NCI-H2107 treated with DMSO at 0.1 percent for 48 hours (cell line): ENCODE measurements around the gene MACROD1.
"Not testable (repeated sequence)": the region's sequence is repeated elsewhere in the genome, so short reads cannot be mapped to it uniquely, and the experiment has no call there.

ENCODE experiments used
- DNase-seq: peaks from one replicate; lab custom pipeline; 2025; ENCODE audit not compliant: unreplicated experiment; lab: John Stamatoyannopoulos, UW

The MACROD1 gene

DNA sequence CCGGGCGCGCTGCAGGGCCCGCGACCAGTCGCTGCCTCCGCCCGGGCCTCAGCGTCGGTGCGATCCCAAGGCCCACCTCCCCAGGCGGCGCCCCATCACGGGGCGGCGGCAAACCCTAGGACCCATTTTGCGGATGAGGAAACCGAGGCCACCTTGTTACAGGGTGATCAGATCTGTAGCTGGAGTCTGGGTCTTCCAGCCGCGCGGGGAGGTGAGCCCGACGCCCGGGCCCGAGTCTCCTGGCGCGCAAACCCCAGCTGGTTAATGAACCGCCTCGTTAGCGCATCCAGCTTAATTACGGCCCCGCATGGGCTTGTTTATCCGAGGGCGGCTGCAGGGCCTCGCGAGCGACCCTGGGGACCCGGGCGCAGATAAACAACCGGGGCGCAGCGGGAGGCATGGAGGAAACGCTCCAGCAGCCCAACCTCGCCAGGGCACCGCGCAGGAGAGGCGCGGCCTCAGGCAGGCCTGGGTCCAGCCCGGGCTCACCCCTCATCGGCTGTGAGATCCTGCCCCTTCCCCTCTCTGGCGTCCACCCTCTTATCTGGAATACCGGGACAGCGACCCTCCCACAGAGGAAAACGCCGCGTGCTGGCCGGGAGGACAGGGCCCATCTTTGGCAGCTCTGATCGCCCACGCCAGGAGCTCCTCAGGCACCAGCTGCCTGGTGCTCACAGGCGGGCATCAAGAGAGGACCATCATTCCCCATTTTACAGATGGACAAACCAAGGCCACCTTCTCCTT, 165.0 kb downstream of the MACROD1 start:
- DNase-seq = no peak

DNA sequence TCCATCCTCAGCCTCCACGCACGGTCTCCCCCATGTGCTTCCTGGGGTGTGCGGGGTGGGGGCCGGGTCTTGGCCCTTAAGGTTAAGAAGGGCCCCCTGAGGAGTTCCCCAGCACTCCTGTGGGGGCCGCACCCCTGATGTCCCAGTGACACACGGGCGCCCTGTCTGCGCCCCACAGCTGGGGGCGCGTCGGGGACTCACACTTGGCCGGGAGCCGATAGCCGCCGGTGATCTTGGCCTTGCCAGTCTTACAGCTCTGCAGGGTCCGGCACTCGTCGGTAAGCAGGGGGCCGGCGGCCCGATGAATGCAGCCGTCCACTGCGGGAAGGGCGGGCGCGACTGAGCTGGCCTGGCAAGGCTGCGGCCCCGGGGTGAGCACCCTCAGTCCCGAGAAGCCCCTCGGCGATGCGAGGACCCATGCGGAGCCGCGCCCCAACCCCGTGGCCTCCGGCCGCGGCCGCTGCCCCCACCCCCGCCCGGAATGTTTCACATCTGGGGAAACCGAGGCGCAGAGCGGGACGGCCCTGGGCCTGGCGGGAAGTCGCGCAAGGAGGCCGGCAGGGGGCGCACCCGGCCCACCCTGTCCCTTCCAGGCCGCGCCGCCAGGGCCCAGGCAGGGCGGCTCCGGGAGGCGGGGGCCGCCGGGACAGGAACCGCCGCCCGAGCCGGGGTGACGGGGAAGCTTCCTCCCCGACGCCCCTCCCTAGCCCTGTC, 165.7 kb downstream of the MACROD1 start:
- no peak for DNase-seq

DNA sequence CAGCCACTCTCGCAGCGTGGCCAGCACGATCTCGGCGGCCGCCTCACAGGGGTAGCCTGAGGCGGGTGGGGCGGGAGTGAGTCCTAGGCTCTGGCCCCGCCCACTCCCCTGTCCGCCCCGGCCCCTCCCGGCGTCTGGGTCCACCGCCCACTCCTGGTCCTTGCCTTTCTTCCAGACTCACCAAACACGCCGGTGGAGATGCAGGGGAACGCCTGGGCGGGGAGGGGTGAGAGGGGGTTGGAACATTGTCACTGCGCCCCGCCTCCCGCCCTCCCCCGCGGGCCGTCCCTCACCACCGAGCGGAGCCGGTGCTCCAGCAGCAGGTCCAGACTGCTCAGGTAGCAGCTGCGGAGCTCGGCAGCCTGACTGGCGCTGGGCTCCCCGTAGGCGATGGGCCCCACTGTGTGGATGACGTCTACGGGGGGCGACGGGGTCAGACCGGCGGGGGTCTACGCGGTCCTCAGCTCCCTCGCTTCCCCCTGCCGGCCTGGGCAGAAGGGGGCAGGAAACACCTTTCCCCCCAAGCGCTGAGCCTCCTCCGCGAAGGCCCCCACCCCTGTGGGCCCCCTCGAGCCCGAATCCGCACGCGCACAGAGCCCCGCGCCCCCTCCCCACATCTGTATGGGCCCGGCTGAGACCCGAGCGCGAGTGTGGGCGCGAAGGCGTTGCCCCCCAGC, 166.4 kb downstream of the MACROD1 start:
- no peak for DNase-seq

DNA sequence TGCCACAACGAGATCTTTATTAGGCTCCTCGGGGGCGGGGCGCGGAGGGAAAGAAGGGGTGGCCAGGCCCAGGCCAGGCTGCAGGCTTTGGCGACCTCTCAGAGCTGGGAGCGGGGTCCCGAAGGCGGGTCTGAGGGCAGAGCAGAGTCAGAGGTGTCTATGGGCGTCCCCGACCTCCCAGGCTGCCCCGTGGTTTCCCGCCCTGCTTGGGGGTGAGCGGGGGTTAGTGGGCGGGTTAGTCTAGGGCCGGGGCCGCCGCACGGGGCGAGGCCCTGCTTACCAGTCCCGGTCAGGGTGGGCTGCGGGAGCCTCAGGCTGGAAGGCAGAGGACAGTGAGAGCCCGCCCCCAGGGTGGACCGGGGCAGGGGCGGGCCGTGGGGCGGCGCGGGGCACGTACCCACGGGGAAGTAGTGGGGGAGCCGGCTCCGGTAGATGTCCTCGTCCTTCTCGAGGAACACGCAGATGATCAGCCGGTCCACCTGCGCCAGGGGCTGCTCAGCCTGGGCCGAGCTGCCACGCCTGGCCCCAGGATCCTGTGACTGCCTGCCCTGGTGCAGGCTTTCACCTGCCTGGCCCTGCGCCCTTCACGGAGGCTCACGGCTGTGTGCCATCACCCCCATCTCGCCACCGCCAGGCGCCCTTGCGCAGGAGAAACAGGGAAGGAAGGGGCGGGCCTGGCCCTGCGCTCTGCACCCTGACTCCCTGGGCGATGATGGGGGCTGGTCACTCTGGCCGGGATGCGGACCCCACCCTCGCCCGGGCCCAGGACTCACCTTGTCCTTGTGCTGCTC, 167.2 kb downstream of the MACROD1 start:
- no peak for DNase-seq

DNA sequence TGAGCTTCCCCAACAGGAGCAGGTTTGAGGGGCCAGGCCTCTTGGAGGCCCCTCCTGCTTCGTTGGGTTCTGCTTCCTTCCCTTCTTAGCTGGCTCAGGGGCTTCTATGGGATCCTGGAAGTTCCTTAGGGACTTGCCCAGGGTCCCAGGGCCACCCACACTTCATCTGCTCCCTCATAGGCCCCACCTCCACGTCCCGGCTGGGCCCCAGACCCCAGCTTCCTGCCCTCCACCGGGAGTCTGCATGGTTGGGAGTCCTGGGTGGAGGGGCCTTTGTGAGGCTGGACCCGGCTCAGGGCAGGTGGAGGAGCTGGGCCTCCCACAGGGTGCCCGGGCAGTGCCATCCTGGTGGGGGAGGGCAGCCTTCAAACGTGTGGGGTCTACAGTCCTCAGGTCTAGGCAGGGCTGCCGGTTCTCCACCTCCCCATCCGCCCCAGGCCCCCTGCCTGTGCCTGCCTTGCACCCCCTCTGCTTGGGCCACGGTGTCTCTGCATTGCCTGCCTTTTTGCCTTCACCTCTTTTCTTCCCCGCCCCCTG, 168.0 kb downstream of the MACROD1 start:
- DNase-seq = no peak

DNA sequence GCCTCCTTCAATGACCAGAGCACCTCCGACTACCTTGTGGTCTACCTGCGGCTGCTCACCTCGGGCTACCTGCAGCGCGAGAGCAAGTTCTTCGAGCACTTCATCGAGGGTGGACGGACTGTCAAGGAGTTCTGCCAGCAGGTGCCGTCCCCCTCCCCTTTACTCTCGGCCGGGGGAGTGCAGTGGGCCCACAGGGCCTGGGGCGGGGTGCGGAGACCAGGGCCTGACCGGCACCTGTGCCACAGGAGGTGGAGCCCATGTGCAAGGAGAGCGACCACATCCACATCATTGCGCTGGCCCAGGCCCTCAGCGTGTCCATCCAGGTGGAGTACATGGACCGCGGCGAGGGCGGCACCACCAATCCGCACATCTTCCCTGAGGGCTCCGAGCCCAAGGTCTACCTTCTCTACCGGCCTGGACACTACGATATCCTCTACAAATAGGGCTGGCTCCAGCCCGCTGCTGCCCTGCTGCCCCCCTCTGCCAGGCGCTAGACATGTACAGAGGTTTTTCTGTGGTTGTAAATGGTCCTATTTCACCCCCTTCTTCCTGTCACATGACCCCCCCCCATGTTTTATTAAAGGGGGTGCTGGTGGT, 168.7 kb downstream of the MACROD1 start:
- no peak for DNase-seq

DNA sequence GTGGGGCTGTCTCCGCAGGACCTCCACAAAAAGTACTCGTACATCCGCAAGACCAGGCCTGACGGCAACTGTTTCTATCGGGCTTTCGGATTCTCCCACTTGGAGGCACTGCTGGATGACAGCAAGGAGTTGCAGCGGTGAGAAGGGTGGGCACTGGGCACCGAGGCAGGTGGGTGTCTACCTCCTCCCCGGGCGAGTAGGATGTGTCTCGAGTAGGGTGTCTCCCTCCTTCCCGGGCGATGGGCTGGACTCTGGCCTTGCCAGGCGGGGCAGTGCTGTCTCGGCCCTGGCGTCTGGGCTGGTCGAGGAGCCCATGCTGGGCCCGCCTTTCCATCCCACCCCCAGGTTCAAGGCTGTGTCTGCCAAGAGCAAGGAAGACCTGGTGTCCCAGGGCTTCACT, 169.4 kb downstream of the MACROD1 start:
- DNase-seq = no peak

DNA sequence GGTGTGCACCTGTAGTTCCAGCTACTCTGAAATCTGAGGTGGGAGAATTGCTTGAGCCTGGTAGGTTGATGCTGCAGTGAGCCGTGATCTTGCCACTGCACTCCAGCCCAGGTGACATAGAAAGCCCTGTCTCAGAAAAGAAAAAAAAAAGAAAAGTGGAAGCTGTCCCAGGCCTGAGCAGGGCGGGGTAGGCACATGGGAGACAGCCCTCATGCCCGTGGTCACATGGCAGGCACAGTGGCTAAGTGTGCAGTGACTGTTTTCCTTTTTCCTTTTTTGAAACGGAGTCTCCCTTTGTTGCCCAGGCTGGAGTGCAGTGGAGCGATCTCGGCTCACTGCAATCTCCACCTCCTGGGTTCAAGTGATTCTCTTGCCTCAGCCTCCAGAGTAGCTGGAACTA, 171.9 kb downstream of the MACROD1 start:
- no peak for DNase-seq

DNA sequence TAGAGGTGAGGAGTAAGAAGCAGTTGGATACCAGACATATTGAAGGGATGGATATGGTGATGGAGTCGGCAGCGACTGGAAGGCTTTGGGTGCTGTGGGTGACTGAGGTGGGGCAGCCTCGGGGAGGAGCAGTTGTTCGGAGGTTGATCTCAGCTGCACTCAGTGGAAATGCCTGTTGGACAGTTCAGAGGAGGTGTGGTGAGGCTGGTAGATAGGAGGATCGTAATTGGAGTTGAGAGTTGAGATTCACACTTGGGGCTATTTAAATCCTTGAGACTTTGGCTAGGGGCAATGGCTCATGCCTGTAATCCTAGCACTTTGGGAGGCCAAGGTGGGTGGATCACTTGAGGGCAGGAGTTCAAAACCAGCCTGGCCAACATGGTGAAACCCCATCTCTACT, 172.8 kb downstream of the MACROD1 start:
- no peak for DNase-seq

DNA sequence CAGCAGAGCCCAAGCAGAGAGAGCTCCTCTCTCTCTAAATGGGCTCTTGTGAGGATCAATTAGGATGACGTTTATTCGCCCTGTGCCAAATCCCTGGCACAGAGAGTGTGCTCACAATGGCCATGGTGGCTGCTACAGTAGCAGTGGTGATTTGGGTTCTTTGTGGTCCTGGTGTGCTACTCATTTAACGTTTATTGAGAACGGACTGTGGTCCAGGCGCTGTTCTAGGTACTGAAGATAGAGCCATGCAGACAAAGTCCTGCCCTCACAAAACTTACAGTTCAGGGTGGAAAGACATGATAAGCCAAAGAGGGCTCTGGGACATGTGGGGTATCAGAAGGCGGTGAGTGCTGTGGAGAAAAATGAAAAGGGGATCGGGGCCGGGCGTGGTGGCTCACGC, 174.4 kb downstream of the MACROD1 start:
- DNase-seq = no peak

DNA sequence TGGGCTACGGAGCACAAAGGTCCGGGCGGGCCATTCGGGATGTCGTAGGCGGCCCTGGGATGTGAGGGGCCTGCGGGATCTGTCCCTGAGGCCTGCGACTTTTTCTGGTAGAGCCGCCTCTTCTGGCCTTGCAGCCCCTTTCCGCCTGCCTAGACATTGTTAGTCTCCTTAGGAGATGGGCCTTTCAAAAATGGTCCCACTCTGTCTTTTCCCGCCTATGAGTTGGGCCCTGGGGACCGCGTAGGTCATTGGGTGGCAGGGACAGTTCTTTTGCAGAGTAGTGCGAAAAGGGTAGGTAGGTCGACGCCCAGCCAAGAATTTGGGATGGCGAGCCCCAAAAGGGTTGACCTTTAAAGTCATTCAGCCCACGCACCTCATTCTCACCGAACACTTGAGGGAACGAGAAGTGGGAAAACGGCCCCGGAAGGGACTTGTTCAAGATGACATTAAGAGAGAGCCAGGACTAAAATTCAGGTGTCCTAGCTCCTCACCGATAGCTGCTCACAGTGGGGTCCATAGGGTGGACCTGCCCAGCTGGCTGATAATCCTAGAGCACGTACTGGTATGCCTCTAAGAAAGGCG, 178.9 kb downstream of the MACROD1 start:
- no peak for DNase-seq

DNA sequence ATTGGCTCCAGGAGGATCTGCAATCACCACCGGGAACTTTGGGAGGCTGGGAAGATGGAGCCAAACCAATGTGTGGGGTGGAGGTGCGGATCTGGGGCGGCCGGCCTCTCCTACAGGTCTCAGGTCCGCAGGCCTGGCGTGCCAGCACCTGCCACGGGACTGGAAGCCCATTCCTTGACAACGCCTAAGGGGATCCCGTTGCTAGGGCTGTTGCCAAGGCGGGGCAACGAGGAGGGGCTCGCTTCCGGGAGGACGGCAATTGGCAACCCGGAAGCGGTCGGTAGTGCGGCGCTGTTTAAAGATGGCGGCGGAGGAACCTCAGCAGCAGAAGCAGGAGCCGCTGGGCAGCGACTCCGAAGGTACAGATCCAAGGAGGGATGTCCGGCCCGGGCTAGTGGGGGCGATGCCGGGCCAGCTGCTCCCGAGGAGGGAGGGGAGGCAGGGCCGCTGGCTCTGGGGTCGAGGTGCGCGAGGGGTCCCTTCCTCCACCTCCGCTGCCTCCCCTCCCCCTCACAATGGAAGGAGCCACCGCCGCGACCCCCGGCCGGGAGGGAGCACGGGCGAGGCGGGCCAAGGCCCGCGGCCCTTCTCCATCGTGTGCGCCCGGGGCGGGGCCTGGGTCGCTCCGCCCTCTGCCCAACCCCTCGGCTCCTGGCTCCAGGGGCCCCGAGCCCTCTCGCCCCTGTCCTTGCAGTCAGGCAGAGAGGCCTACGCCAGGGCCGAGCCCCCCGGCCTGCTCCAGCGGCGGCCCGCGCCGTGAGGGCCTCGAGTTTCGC, 179.6 kb downstream of the MACROD1 start, which contains the start of gene OTUB1:
Gene OTUB1 (plus strand): TSS at position 283 of the 776 bp plus-strand sequence. CDS start 19 bp downstream, at position 302.
- peak; percentile 86 for DNase-seq

DNA sequence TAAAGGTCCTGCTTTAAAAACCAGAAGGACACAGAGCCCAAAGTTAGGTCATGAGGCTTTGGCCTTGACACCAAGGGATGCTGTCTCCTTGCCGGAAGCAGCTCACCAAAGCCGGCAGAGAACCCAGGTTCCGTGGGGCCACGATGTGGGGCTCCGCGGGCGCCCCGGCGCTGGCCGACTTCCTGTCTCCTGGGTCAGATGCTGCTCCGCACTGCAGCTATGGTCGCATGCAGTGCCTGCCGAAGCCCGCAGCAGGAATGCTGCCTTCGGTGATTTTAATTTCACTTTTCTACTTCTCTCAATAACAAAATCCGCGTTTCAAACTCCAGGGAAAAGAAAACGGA, 180.1 kb downstream of the MACROD1 start:
- DNase-seq = no peak

DNA sequence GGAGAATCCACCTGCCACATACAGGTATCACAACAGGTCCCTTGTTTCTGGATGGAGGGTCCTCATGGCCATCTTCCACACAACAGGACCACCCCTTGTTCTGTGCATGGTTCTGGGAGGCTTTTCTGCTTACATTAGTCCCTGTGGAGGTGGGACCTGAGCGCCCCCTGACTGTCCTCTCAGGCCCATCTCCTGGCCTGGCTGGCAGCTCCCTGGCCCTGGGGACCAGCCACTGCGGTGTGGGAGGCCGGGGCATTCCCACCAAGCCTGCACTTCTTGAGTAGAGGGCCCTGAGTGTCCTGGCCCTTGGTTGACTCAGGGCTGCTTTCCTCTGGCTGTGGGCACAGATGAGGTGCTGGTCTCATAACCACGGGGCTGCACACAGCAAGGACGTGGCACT, 186.5 kb downstream of the MACROD1 start:
- DNase-seq = no peak

DNA sequence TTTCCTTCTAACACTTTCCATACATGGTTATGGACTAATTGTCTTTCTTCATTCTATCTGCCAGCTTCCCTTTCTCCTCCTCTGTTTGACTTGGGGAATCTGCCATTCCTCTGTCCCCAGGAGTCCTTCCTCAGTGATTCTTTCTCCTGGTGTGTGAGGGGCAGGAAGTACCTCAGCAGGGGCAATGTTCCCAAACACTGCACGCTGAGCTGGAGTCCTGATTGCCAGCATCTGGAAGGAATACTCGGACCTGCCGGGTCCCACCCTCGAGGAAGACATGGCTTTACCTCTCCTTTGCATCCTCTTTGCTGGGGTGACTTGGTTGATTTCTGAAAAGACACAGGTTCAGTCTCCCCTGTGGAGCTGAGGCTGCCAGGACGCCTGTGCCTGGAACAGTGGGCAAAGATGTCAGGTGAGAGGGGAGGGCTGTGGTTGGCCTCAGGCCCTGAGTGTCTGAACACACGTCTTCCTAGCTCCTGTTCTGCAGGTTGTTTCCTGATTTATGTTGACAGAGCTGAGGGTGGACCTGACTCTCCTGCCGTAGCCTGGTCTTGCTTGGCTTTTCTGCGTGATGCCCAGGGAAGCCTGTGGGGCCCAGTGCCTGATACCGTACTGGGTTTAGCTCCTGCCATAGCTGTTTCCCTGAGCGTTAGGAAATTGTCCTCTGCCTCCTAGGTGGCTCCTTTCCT, 187.2 kb downstream of the MACROD1 start:
- DNase-seq = no peak

DNA sequence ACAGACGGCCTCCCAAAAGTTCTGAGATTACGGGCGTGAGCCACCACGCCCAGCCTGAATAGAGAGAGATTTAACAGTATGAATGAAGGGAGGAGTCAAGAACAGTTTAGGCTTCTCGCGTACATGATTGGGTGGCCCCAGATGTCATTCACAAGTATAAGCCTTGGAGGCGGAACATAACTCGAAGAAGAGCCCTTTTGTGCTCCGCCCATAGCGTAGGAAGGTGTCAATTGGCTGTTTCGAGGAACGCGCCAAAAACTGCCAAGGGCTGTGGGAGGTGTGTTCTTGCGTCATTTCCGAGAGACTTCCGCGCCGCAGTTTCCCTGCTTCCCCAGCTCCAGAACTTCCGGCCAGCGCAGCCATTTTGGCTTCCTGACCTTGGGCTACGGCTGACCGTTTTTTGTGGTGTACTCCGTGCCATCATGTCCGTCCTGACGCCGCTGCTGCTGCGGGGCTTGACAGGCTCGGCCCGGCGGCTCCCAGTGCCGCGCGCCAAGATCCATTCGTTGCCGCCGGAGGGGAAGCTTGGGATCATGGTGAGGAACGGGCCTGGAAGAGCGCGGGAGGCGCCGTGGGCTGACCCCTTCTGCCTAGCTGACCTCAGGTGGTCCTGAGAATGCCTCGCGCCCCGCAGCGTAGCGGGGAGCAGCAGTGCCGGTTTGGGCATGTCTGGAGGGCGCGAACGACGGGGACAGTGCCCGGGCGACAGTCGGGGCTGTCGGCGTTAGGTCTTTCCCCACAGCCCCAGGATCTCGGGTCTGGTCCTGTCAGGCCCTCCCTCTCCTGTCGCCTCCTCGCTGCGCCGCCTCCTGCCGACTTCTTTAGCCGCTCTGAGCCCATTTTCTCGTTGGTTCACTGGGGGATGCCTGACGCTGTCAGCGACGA, 191.4 kb downstream of the MACROD1 start, which contains the start of gene COX8A:
Gene COX8A (plus strand): TSS at position 362 of the 885 bp plus-strand sequence. CDS start 61 bp downstream, at position 423.
- peak; percentile 99 for DNase-seq

DNA sequence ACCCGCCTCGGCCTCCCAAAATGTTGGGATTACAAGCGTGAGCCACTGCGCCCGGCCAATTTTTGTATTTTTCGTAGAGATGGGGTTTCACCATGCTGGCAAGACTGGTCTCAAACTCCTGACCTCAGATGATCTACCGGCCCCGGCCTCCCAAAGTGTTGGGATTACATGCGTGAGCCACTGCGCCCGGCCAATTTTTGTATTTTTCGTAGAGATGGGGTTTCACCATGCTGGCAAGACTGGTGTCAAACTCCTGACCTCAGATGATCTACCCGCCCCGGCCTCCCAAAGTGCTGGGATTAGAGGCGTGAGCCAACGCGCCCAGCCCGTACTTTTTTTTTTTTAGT, 192.0 kb downstream of the MACROD1 start:
- not testable (repeated sequence) for DNase-seq

DNA sequence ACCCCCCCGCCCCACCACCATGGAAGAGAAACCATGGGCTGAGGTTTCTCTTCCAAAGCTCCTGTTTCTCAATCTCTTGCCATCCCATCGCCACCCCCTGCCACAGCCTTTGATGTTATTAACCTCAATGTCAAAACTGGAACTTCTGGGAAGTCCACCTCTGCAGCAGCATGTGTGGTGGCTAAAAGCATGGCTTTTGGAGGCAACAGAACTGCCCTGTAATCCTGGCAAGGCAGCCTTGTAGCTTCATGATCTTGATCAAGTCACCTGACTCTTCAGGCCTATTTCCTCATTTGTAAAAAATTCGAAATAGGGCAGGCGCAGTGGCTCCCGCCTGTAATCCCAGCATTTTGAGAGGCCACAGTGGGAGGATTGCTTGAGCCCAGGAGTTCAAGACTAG, 195.0 kb downstream of the MACROD1 start:
- DNase-seq = no peak
